ENCODE measurements around the gene PSMC2. TPM values are rescaled to one million over a fixed set of nuclear protein-coding genes. Genes with fewer than 3 reads are reported as not detected.
A peak's percentile ranks its signal among the peaks of the same experiment; 100 is the strongest.

PSMC2 gene
- polyA plus RNA-seq, 1 donor (not counting 4 experiments of a cell fraction or from before 2014, with no cell fraction given), result 240 TPM

DNA sequence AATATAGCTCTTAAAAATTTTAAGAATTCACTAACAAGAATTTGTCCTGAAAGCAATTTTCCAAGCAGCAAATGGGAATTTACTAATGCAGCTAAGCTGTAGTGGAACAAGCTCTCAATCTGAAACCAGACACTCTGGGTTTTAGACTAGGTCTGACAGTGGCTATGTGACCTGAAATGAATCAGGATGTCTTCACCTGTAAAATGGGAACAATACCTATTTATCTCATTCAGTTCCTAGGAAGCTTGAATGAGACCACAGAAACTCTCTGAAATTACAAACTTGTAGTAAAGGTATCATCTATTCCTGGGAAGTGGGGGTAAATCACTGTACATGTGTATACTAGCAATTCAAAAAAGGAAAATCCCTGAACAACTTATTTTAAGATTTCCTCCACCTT lies 4.1 kb upstream of the PSMC2 start:
- Histone ChIP-seq H3K79me2 (ENCODE audit: control insufficient read depth, insufficient read depth, low read length) (peaks cover 63% of the 10 kb centered on the region), H3K9ac (ENCODE audit: control insufficient read depth, extremely low read depth, insufficient read depth, low read length) (peak overlapping the region; percentile 97), H3K9me1 (ENCODE audit: control insufficient read depth, extremely low read depth, insufficient read depth, low read length) (no peaks in the 10 kb centered on the region), H3K4me3 (ENCODE audit: control insufficient read depth in 2 of 3, extremely low read depth in 1 of 3, insufficient read depth in 2 of 3, low read depth in 1 of 3, low read length in 3 of 3) (peak overlapping the region; percentile 75 to 92 (median 81)), H3K4me2 (ENCODE audit: control insufficient read depth, extremely low read depth, insufficient read depth, low read depth, low read length) (peak overlapping the region; percentile 93), H2AFZ (ENCODE audit: control insufficient read depth, low read length) (peak overlapping the region; percentile 94), H3K27me3 (ENCODE audit: control insufficient read depth, extremely low read depth, insufficient read depth, low read length) (no peaks in the 10 kb centered on the region), H3K27ac (ENCODE audit: control insufficient read depth, insufficient read depth, low read length) (peak overlapping the region; percentile 94), H3K9me3 (ENCODE audit: control insufficient read depth, low read depth, low read length) (no peaks in the 10 kb centered on the region), H3K36me3 (ENCODE audit: control insufficient read depth in 2 of 2, extremely low read depth in 1 of 2, insufficient read depth in 2 of 2, low read length in 2 of 2) (peaks cover 11 to 16% of the 10 kb centered on the region in 2 experiments), H3K4me1 (ENCODE audit: control insufficient read depth, extremely low read depth, insufficient read depth, low read length) (peaks cover 8% of the 10 kb centered on the region), H4K20me1 (ENCODE audit: control insufficient read depth, extremely low read depth, insufficient read depth, low read length) (peaks cover under 1% of the 10 kb centered on the region)
- TF ChIP-seq, protein P1, sequence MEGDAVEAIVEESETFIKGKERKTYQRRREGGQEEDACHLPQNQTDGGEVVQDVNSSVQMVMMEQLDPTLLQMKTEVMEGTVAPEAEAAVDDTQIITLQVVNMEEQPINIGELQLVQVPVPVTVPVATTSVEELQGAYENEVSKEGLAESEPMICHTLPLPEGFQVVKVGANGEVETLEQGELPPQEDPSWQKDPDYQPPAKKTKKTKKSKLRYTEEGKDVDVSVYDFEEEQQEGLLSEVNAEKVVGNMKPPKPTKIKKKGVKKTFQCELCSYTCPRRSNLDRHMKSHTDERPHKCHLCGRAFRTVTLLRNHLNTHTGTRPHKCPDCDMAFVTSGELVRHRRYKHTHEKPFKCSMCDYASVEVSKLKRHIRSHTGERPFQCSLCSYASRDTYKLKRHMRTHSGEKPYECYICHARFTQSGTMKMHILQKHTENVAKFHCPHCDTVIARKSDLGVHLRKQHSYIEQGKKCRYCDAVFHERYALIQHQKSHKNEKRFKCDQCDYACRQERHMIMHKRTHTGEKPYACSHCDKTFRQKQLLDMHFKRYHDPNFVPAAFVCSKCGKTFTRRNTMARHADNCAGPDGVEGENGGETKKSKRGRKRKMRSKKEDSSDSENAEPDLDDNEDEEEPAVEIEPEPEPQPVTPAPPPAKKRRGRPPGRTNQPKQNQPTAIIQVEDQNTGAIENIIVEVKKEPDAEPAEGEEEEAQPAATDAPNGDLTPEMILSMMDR (optimal IDR thresholded peaks at IDR 0.05 in 1 of 3, IDR thresholded peaks at IDR 0.05 in 1 of 3, conservative IDR thresholded peaks at IDR 0.05 in 1 of 3; ENCODE audit: extremely low read depth in 1 of 3, insufficient read depth in 2 of 3, low read length in 3 of 3), result no peak
- no peak for TF ChIP-seq EZH2 (IDR thresholded peaks at IDR 0.05; ENCODE audit: low read length)
- FAIRE-seq (no peak), DNase-seq (ENCODE audit: low read depth, low spot score) (no peak)
- dilution Hi-C loops (cut with MboI; ENCODE audit: extremely low pct_ligation_motif_present, low sequenced_read_pairs), result no loop called here

DNA sequence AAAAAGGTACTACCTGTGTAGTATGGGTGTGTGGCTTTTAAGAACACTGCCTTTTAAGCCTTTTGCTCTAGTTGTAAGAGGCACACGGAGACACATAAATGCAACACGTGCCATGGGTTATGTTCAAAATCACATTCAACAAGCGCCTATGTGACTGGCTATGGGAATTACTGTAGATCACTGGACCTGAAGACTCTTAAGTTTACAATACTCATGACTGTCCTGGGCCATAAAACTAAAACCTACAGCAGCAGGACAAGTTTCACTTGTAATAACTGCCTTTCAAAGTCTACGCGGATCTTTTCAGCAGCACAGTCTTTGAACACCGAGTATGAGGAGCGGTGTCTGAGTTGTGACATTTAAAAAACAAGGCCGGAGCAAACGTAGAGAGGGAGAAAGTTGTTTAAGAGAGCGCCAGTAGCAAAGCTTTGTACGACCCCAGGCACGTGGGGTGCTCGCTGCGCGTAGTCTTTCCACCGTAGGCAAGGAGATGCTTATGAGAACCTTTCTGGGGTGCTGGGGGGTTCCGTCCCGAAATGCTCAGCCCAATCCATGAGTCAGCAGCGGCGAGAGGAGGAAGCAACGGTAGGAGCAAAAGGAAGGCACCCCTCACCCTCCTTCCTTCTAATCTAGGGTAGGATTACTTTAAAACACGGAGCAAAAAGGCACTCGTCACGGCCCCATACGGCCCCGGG lies 3.5 kb upstream of the PSMC2 start:
- Histone ChIP-seq H3K36me3 (ENCODE audit: control insufficient read depth in 2 of 2, extremely low read depth in 1 of 2, insufficient read depth in 2 of 2, low read length in 2 of 2) (peaks cover 10 to 15% of the 10 kb centered on the region in 2 experiments), H3K79me2 (ENCODE audit: control insufficient read depth, insufficient read depth, low read length) (peaks cover 66% of the 10 kb centered on the region)

More for the DNA sequence above, 3.5 kb upstream of the PSMC2 start:
- H3K9me3 ChIP-seq (ENCODE audit: control insufficient read depth, low read depth, low read length), result no peaks in the 10 kb centered on the region
- no peaks in the 10 kb centered on the region for H3K27me3 ChIP-seq (ENCODE audit: control insufficient read depth, extremely low read depth, insufficient read depth, low read length)
- H3K9me1 ChIP-seq (ENCODE audit: control insufficient read depth, extremely low read depth, insufficient read depth, low read length), result no peaks in the 10 kb centered on the region
- FAIRE-seq (no peak), DNase-seq (ENCODE audit: low read depth, low spot score) (no peak)
- peak overlapping the region; percentile 75 to 92 (median 81) for H3K4me3 ChIP-seq (ENCODE audit: control insufficient read depth in 2 of 3, extremely low read depth in 1 of 3, insufficient read depth in 2 of 3, low read depth in 1 of 3, low read length in 3 of 3)
- peaks cover 2% of the 10 kb centered on the region for H4K20me1 ChIP-seq (ENCODE audit: control insufficient read depth, extremely low read depth, insufficient read depth, low read length)
- H3K4me1 ChIP-seq (ENCODE audit: control insufficient read depth, extremely low read depth, insufficient read depth, low read length), result peaks cover 8% of the 10 kb centered on the region
- dilution Hi-C loops (cut with MboI; ENCODE audit: extremely low pct_ligation_motif_present, low sequenced_read_pairs), result no loop called here
- H3K4me2 ChIP-seq (ENCODE audit: control insufficient read depth, extremely low read depth, insufficient read depth, low read depth, low read length), result peak overlapping the region; percentile 93
- TF ChIP-seq, protein P1 (optimal IDR thresholded peaks at IDR 0.05 in 1 of 3, IDR thresholded peaks at IDR 0.05 in 1 of 3, conservative IDR thresholded peaks at IDR 0.05 in 1 of 3; ENCODE audit: extremely low read depth in 1 of 3, insufficient read depth in 2 of 3, low read length in 3 of 3), result no peak
- no peak for TF ChIP-seq EZH2 (IDR thresholded peaks at IDR 0.05; ENCODE audit: low read length)
- peak overlapping the region; percentile 97 for H3K9ac ChIP-seq (ENCODE audit: control insufficient read depth, extremely low read depth, insufficient read depth, low read length)
- H2AFZ ChIP-seq (ENCODE audit: control insufficient read depth, low read length), result peak overlapping the region; percentile 94
- peak overlapping the region; percentile 94 for H3K27ac ChIP-seq (ENCODE audit: control insufficient read depth, insufficient read depth, low read length)

All from keratinocyte (primary cell).